SK-N-SH (cell line): ENCODE data around the gene SORBS2.

Experiments
- CHD2 ChIP-seq: fragments of 150-350 bp; IDR thresholded peaks from 2 replicates; pipeline ENCODE4 v1.6.1; 2018; ENCODE audit warnings: low read length; ENCODE audit not compliant: partially characterized antibody
- EP300 ChIP-seq, 2 experiments: IDR thresholded peaks; 2 replicates each; pipeline versions ENCODE4 v1.4.0 to v1.6.1; 2012; ENCODE audit warnings: borderline replicate concordance in 1 of 2, low read depth in 1 of 2, low read length in 1 of 2
- FOSL2 ChIP-seq: IDR thresholded peaks from 2 replicates; pipeline ENCODE4 v1.4.0; 2012; ENCODE audit warnings: low read depth, mild to moderate bottlenecking, moderate library complexity, borderline replicate concordance
- FOXJ3 ChIP-seq: sonication (generic); formaldehyde crosslinking; IDR thresholded peaks from 2 replicates; pipeline ENCODE4 v1.5.1; 2020; ENCODE audit warnings: mild to moderate bottlenecking, missing genetic modification reagents
- GATA2 ChIP-seq: sonication (generic); formaldehyde crosslinking; IDR thresholded peaks from 2 replicates; pipeline ENCODE4 v1.5.0; 2020; ENCODE audit warnings: mild to moderate bottlenecking, missing genetic modification reagents
- POLR2AphosphoS5 ChIP-seq: IDR thresholded peaks from 2 replicates; pipeline ENCODE4 v1.6.1; 2012; ENCODE audit warnings: low read depth, low read length
- RCOR1 ChIP-seq: fragments of 150-350 bp; IDR thresholded peaks from 2 replicates; pipeline ENCODE4 v1.6.1; 2017; ENCODE audit warnings: antibody characterized with exemption, low read length
- RFX5 ChIP-seq: IDR thresholded peaks from 2 replicates; pipeline ENCODE4 v1.6.1; 2012; ENCODE audit warnings: mild to moderate bottlenecking, improper control_type of control experiment, low read length
- RXRA ChIP-seq: IDR thresholded peaks from 2 replicates; pipeline ENCODE4 v1.4.0; 2012; ENCODE audit warnings: low read depth, mild to moderate bottlenecking, borderline replicate concordance
- SIN3A ChIP-seq: IDR thresholded peaks from 2 replicates; pipeline ENCODE4 v1.6.1; 2012; ENCODE audit warnings: low read depth, mild to moderate bottlenecking, low read length, moderate library complexity, borderline replicate concordance
- TF ChIP-seq, protein P1 (sequence below): fragments of 200-600 bp; sonication (generic); IDR thresholded peaks from 2 replicates; pipeline ENCODE4 v1.6.1; 2017; ENCODE audit warnings: antibody characterized with exemption, mild to moderate bottlenecking, moderate library complexity
- TF ChIP-seq, protein P2 (sequence below): IDR thresholded peaks from 2 replicates; pipeline ENCODE4 v1.4.0; 2012; ENCODE audit warnings: low read depth

DNA sequence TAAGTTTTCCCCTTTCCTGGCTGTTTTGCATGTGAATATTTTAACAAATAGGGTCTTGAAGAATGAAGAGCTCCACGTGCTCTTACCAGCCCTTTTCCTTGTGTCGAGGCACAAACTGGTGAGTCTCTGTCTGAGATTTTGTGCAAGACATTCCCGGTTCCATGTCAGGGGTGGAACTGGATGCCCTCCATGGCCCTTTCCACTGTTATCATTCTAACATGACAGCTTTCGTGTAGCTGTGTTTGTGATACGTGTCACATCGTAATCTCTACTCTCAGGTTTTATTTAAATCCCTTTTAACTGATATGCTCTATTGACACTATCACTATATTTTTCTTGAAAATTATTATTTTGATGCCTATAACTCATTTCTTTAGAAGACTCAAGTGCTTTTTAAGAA is 130.4 kb downstream of the SORBS2 start:
- TF ChIP-seq POLR2AphosphoS5 (no peak), RXRA (no peak), FOXJ3 (CRISPR knock-in tag) (no peak), FOSL2 (no peak), CHD2 (no peak), EP300 (IDR thresholded peaks at IDR 0.05; ENCODE audit: borderline replicate concordance in 1 of 2, low read depth in 1 of 2, low read length in 1 of 2) (no peak), GATA2 (no peak), RFX5 (no peak), RCOR1 (no peak), SIN3A (no peak)
- TF ChIP-seq, protein P1, sequence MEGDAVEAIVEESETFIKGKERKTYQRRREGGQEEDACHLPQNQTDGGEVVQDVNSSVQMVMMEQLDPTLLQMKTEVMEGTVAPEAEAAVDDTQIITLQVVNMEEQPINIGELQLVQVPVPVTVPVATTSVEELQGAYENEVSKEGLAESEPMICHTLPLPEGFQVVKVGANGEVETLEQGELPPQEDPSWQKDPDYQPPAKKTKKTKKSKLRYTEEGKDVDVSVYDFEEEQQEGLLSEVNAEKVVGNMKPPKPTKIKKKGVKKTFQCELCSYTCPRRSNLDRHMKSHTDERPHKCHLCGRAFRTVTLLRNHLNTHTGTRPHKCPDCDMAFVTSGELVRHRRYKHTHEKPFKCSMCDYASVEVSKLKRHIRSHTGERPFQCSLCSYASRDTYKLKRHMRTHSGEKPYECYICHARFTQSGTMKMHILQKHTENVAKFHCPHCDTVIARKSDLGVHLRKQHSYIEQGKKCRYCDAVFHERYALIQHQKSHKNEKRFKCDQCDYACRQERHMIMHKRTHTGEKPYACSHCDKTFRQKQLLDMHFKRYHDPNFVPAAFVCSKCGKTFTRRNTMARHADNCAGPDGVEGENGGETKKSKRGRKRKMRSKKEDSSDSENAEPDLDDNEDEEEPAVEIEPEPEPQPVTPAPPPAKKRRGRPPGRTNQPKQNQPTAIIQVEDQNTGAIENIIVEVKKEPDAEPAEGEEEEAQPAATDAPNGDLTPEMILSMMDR: no peak
- TF ChIP-seq, protein P2, sequence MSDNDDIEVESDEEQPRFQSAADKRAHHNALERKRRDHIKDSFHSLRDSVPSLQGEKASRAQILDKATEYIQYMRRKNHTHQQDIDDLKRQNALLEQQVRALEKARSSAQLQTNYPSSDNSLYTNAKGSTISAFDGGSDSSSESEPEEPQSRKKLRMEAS: no peak
